OCI-M2 (cell line): ENCODE data around the gene KCTD15.

Experiments
- DNase-seq: peaks from one replicate; lab custom pipeline; 2025; ENCODE audit not compliant: unreplicated experiment; lab: John Stamatoyannopoulos, UW

KCTD15 gene

GRCh38 chr19:33795370-33796163, 1.1 kb upstream of the KCTD15 start:
- DNase-seq = peak; percentile 96

- DNase-seq = no peak
Observed at GRCh38 chr19:33797802-33798671, 1.4 kb downstream of the KCTD15 start.

GRCh38 chr19:33798681-33799111, 2.0 kb downstream of the KCTD15 start:
- DNase-seq = no peak

DNA sequence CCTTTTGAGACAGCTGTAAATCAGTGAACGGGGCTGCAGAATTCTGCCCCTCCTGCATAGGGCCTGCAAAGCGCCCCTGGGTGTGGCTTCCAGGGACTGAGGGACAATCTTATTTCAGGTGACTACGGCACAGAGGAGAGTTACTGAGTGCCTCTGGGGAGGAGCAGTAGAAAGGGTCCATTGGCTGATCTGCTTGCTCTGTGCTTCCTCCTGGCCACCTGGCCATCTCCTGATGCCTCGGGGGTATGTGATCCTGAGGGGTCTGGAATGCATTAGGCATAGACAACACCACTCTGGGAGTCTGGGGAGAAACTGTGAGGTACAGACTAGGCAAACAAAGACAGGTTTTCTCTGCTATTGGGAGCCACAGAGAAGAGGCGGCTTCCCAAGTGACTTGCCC, 2.8 kb downstream of the KCTD15 start:
- no peak for DNase-seq

- no peak for DNase-seq
Observed at GRCh38 chr19:33800012-33800680, 3.5 kb downstream of the KCTD15 start.

- no peak for DNase-seq
Observed at GRCh38 chr19:33801411-33801810, 4.7 kb downstream of the KCTD15 start.

- no peak for DNase-seq
Observed at GRCh38 chr19:33802001-33802400, 5.3 kb downstream of the KCTD15 start.

- DNase-seq = no peak
Observed at GRCh38 chr19:33802801-33803200, 6.1 kb downstream of the KCTD15 start.

- DNase-seq = no peak
Observed at GRCh38 chr19:33803383-33803782, 6.7 kb downstream of the KCTD15 start.

- DNase-seq = no peak
Observed at GRCh38 chr19:33804021-33804799, 7.5 kb downstream of the KCTD15 start.

DNA sequence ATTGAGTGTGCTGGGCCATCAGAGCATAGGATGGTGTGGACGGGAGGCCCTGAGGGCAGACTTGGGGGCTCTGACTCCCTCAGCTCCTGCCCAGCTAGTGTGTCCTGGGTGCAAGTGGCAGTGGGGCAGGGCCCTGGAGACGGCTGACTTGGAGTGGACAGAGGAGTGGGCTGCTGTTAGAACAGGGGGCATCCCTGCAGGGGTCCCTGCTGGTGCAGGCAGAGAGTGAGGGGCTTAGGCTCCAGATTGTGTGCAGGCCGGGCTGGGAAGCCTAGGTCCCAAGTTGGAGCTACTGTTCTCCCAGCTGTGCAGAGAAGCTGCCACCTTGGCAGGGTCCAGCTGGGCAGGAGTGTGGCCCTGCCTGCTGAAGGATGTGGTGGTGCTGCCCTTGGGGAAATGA, 8.6 kb downstream of the KCTD15 start:
- no peak for DNase-seq

DNA sequence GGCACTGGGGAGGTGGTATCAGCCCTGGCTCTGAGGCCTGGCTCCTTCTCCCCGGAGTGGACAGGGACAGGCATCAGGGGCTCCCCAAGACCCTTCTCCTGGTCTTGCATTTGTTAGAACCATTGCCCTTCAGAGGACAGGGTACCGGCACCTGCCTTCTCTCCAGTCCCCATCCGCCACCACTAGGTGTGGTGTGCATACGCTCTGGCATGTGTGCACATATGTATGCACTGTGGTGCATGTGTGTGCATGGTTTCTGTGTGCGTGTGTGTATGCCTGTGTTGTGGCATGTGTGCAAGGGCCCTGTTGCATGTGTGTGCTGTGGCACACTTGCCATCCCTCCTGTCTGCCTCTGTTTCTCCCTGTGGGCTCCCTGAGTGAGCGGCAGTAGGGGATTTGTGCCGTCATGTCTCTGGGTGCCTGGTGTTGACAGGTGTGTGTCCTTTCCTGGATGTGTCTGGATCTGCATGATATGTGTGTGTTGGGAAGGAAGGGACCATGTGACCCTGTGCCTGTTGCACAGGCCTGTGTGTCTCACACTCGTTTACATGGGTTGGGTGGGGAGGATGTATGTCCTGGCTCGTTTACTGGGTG, 9.3 kb downstream of the KCTD15 start:
- no peak for DNase-seq

GRCh38 chr19:33806434-33806881, 9.8 kb downstream of the KCTD15 start:
- no peak for DNase-seq

DNA sequence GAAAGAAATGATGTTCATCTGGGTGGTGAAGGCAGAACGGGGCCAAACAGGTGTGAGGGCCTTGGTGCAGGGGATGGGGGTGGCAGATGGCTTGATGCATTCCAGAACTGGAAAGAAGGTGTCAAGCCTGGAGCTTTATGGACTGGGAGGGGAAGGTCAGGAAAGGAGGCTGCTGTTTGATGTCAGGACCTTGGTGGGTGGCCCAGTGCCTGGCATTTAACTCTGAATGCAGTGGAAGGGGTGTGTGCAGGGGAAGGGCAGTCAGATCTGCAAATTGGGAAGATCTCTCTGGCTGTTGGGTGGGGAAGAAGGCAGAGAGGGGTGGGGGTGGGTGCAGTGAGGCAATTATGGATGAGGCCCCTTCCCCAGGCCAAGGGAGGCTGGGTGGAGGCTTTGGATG, 11.7 kb downstream of the KCTD15 start:
- DNase-seq = no peak

DNA sequence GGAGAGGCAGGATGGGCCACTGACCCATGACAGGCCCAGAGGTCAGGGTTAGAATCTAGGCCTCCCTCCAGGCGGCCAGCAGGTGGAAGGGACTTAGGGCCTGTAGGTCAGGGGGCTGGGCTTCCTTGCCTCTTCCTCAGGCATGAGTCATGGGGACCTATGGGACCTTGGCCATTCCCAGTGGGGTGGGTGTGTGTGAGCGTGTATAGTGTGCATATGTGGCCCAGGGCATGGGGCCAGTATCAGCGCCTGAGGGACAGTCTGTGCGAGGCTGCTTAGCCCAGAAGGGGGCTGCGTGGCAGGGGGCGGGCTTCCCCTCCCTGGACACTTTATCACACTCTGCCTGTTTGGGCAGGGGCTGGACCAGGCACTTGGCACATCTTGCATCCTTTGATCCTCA, 13.3 kb downstream of the KCTD15 start:
- DNase-seq = no peak

- DNase-seq = no peak
Observed at GRCh38 chr19:33810821-33811220, 14.2 kb downstream of the KCTD15 start.

DNA sequence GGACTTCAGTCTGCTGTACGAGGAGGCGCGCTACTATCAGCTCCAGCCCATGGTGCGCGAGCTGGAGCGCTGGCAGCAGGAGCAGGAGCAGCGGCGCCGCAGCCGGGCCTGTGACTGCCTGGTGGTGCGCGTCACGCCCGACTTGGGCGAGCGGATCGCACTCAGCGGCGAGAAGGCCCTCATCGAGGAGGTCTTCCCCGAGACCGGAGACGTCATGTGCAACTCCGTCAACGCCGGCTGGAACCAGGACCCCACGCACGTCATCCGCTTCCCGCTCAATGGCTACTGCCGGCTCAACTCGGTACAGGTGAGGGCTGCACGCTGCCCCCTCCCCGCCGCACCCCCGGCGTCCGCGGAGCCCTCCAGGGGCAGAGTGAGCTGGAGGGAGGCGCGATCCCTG, 14.6 kb downstream of the KCTD15 start:
- no peak for DNase-seq

DNA sequence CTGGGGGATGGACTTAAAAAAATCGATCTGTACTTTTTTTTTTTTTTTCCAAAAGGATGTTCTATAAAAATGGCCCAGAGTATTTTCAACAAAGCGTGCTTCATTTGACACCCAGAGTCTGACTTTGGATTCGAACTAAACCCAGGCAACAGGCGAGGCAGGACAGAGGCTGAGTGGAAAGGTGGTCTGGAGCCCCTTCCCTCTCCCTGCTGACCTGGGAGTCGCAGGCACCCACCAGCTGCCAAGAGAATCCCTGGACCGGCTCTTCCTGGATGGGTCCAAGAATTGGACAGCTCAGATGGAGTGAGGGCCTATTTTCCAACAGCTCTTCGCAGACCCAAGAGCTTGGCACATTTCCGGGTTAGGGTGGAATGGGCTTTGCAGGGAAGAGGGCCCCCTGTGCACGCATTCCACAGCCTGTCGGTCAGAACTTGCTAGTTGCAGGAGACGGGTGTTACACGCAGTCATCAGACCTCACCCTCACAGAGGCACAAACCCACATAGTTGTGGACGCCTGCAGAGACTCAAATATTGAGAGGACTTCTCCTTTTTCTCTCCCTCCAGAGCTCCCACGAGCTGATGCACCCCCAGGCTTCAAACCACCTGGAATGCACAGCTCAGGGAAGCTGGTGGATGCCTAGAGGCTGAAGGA, 15.2 kb downstream of the KCTD15 start:
- DNase-seq = no peak

- no peak for DNase-seq
Observed at GRCh38 chr19:33812388-33813330, 16.0 kb downstream of the KCTD15 start.
